Sigmoid colon (tissue), 3 donors: Measurements from ENCODE around the gene CASP7.

Source experiments
- POLR2A ChIP-seq, 2 donors: fragments of 450-650 bp; IDR thresholded peaks; one replicate each; pipeline ENCODE4 v1.6.1; 2016; ENCODE audit warnings: antibody characterized with exemption in 2 of 2, mild to moderate bottlenecking in 2 of 2, moderate library complexity in 2 of 2
- TF ChIP-seq, protein P1 (sequence below), 4 experiments: fragments of 450-650 bp in 3 of 4; fragments of 200-600 bp in 1 of 4; IDR thresholded peaks; one replicate each; pipeline ENCODE4 v1.5.1; 2016 to 2019; ENCODE audit warnings: antibody characterized with exemption in 4 of 4, mild to moderate bottlenecking in 3 of 4, moderate library complexity in 2 of 4

GRCh38 chr10:113713640-113713982 lies 33.9 kb downstream of the CASP7 start:
- TF ChIP-seq, protein P1, sequence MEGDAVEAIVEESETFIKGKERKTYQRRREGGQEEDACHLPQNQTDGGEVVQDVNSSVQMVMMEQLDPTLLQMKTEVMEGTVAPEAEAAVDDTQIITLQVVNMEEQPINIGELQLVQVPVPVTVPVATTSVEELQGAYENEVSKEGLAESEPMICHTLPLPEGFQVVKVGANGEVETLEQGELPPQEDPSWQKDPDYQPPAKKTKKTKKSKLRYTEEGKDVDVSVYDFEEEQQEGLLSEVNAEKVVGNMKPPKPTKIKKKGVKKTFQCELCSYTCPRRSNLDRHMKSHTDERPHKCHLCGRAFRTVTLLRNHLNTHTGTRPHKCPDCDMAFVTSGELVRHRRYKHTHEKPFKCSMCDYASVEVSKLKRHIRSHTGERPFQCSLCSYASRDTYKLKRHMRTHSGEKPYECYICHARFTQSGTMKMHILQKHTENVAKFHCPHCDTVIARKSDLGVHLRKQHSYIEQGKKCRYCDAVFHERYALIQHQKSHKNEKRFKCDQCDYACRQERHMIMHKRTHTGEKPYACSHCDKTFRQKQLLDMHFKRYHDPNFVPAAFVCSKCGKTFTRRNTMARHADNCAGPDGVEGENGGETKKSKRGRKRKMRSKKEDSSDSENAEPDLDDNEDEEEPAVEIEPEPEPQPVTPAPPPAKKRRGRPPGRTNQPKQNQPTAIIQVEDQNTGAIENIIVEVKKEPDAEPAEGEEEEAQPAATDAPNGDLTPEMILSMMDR (IDR thresholded peaks at IDR 0.05), result no peak
- no peak for TF ChIP-seq POLR2A (IDR thresholded peaks at IDR 0.05)
